Tibial nerve (tissue), 4 donors: ENCODE measurements around the gene ADGRG1.

Experiments
- EP300 ChIP-seq, 2 donors: sonication (generic); formaldehyde crosslinking; IDR thresholded peaks; one replicate each; pipeline ENCODE4 v1.6.1; 2017; ENCODE audit warnings: antibody characterized with exemption in 2 of 2, mild to moderate bottlenecking in 1 of 2
- POLR2A ChIP-seq, 2 donors: fragments of 450-650 bp; IDR thresholded peaks; one replicate each; pipeline ENCODE4 v1.6.1; 2017; ENCODE audit warnings: antibody characterized with exemption in 2 of 2, mild to moderate bottlenecking in 2 of 2, moderate library complexity in 2 of 2
- TF ChIP-seq, protein P1 (sequence below), 5 experiments: fragments of 200-600 bp in 3 of 5; fragments of 450-650 bp in 2 of 5; sonication (generic) in 3 of 5; IDR thresholded peaks; one replicate each; pipeline ENCODE4 v1.5.1; 2016 to 2019; ENCODE audit warnings: antibody characterized with exemption in 5 of 5, mild to moderate bottlenecking in 3 of 5, moderate library complexity in 2 of 5

DNA sequence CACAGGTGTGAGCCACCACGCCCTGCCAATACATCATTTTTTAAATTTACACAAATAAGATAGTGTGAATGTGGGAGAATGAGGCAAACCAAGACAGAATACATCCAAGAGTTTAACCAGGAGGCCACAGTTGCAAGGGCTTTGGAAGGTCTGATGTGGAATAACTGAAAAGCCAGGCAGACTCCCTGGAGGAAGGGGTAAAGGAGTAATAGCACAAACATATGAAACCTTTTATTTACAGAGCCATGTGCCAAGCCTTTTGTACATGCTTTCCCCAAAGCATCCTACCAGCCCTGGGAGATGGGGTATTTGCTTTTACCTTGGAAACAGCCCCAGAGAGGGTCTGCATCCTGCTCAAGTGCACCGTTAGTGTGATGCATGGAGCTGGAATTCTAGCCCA lies 44.4 kb downstream of the ADGRG1 start:
- TF ChIP-seq, protein P1, sequence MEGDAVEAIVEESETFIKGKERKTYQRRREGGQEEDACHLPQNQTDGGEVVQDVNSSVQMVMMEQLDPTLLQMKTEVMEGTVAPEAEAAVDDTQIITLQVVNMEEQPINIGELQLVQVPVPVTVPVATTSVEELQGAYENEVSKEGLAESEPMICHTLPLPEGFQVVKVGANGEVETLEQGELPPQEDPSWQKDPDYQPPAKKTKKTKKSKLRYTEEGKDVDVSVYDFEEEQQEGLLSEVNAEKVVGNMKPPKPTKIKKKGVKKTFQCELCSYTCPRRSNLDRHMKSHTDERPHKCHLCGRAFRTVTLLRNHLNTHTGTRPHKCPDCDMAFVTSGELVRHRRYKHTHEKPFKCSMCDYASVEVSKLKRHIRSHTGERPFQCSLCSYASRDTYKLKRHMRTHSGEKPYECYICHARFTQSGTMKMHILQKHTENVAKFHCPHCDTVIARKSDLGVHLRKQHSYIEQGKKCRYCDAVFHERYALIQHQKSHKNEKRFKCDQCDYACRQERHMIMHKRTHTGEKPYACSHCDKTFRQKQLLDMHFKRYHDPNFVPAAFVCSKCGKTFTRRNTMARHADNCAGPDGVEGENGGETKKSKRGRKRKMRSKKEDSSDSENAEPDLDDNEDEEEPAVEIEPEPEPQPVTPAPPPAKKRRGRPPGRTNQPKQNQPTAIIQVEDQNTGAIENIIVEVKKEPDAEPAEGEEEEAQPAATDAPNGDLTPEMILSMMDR (IDR thresholded peaks at IDR 0.05): no peak
- TF ChIP-seq POLR2A (IDR thresholded peaks at IDR 0.05): no peak
- TF ChIP-seq EP300 (IDR thresholded peaks at IDR 0.05): no peak
